ENCODE results near the gene C1QA. TPM values are rescaled to one million over a fixed set of nuclear protein-coding genes. Genes with fewer than 3 reads are reported as not detected.
A peak's percentile ranks its signal among the peaks of the same experiment; 100 is the strongest.

Gene C1QA
- total and polyA plus RNA-seq, 7 donors = 15.8 to 36.8 (median 29.9) TPM

DNA sequence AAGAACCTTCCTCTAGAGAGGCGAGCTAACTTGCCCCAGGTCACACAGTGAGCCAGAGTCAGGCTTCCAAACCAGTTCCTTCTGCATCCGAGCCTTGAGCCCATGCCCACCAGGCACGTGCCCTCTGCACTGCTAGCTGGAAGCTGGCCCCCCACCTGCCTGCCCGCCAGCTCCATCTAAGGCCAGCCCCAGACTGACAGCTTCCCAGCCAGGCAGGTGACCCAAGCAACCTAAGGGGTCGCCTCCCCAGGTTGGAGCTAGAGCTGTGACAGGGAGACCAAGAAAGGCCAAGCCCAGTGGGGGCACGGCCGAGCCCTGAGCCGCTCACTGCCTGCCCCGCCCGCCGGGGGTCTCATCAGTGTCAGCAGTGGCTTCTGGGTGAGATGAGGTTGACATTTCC is 19.9 kb upstream of the C1QA start:
- H3K4me1 ChIP-seq = no peaks in the 10 kb centered on the region
- H3K27ac ChIP-seq = no peak overlapping the region
- ATAC-seq (no peak), DNase-seq (peak in 1 of 2 donors; percentile 35)
- 42 to 54% (median 44%) methylated on average over 7 to 11 of the region's 11 CpGs for WGBS, 3 donors
- TF ChIP-seq, protein P1, sequence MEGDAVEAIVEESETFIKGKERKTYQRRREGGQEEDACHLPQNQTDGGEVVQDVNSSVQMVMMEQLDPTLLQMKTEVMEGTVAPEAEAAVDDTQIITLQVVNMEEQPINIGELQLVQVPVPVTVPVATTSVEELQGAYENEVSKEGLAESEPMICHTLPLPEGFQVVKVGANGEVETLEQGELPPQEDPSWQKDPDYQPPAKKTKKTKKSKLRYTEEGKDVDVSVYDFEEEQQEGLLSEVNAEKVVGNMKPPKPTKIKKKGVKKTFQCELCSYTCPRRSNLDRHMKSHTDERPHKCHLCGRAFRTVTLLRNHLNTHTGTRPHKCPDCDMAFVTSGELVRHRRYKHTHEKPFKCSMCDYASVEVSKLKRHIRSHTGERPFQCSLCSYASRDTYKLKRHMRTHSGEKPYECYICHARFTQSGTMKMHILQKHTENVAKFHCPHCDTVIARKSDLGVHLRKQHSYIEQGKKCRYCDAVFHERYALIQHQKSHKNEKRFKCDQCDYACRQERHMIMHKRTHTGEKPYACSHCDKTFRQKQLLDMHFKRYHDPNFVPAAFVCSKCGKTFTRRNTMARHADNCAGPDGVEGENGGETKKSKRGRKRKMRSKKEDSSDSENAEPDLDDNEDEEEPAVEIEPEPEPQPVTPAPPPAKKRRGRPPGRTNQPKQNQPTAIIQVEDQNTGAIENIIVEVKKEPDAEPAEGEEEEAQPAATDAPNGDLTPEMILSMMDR (IDR thresholded peaks at IDR 0.05) = no peak
- no peaks in the 10 kb centered on the region for H3K36me3 ChIP-seq (ENCODE audit: insufficient read depth in 1 of 2, low read depth in 1 of 2)
- H3K27me3 ChIP-seq (ENCODE audit: insufficient read depth in 3 of 3, low read length in 2 of 3) = peaks cover 3 to 68% (median 16%) of the 10 kb centered on the region in 3 donors
- H3K9me3 ChIP-seq = no peaks in the 10 kb centered on the region
- intact Hi-C loops (cut with DNase I) = no loop called here
- H3K4me3 ChIP-seq = no peak overlapping the region

DNA sequence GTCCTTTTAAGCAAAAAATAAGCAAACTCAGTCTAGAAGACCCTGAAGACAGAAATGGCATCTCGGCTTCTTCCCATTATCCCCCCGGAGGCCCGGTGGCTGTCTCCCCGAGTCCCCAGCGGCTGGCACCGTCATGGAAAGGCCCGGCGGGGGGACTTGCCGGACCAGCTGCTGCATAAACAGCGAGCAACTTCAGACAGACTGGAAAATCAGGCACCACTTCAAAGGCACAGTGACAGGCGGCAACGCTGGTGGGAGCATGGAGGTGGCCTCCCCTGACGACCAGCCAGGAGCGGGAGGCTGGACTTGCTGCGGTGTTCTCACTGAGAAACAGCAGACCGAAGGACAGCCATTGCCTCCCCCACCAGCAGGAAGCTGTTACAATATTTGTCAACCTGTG is 18.4 kb upstream of the C1QA start:
- Histone ChIP-seq H3K9me3 (no peaks in the 10 kb centered on the region), H3K4me1 (no peaks in the 10 kb centered on the region), H3K4me3 (no peak overlapping the region), H3K36me3 (ENCODE audit: insufficient read depth in 1 of 2, low read depth in 1 of 2) (no peaks in the 10 kb centered on the region), H3K27me3 (ENCODE audit: insufficient read depth in 3 of 3, low read length in 2 of 3) (peaks cover 3 to 82% (median 22%) of the 10 kb centered on the region in 3 donors), H3K27ac (no peak overlapping the region)
- WGBS, 3 donors = 17 to 24% (median 18%) methylated on average over 16 of the region's 16 CpGs
- TF ChIP-seq, protein P1 (IDR thresholded peaks at IDR 0.05) = no peak
- ATAC-seq (no peak), DNase-seq (peak in 1 of 2 donors; percentile 14)
- intact Hi-C loops (cut with DNase I) = no loop called here

DNA sequence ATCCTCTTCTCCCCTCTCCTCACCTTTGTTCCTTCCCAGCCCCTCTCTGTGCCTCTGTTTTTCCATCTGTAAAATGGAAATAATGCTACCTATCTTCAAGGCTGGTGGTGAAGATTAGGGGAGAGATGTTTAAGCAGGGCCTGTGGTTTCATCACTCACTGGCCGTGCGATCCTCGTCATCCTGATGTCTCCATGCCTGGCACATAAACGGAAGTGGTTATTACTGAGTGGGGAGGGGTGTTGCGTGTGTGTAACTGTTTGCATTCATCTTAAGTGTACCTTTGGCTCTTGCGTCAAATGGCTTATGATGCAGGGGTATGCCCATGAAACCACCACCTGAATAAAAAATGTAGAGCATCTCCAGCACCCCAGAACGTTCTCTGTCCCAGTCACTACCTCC is 17.2 kb upstream of the C1QA start:
- peaks cover 3 to 81% (median 25%) of the 10 kb centered on the region in 3 donors for H3K27me3 ChIP-seq (ENCODE audit: insufficient read depth in 3 of 3, low read length in 2 of 3)
- TF ChIP-seq, protein P1 (IDR thresholded peaks at IDR 0.05) = no peak
- no peak for ATAC-seq

DNA sequence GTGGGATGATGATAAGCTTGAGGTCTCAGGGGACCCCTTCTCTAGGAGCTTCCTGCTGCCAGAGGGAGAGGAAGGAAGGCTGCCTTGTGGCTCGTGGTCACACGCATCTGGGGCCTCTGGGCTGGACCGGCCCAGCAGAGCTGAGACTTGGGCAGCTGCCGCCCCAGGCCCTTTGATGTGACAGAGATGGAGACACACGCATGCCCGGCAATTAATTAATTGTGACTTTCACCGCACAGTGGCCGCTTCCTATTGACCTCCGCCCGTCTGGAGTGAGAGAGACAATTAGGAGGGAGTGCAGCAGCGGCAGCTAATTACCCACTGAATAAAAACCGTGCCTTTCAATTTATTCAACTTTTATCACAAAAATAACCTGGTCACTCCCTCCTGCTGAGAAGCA is 16.6 kb upstream of the C1QA start:
- TF ChIP-seq, protein P1 (IDR thresholded peaks at IDR 0.05) = no peak
- H3K4me3 ChIP-seq = no peak overlapping the region
- ATAC-seq = no peak
- peak in 1 of 2 donors; percentile 30 for DNase-seq
- no peaks in the 10 kb centered on the region for H3K9me3 ChIP-seq
- H3K27me3 ChIP-seq (ENCODE audit: insufficient read depth in 3 of 3, low read length in 2 of 3) = peaks cover 3 to 81% (median 25%) of the 10 kb centered on the region in 3 donors
- WGBS, 3 donors = 41 to 48% (median 45%) methylated on average over 12 of the region's 12 CpGs
- no peak overlapping the region for H3K27ac ChIP-seq
- no peaks in the 10 kb centered on the region for H3K36me3 ChIP-seq (ENCODE audit: insufficient read depth in 1 of 2, low read depth in 1 of 2)
- no peaks in the 10 kb centered on the region for H3K4me1 ChIP-seq
- intact Hi-C loops (cut with DNase I) = no loop called here

More for the DNA sequence above, 17.2 kb upstream of the C1QA start:
- no peaks in the 10 kb centered on the region for H3K4me1 ChIP-seq
- H3K27ac ChIP-seq = no peak overlapping the region
- 66 to 81% (median 67%) methylated on average over 7 of the region's 7 CpGs for WGBS, 3 donors
- no peaks in the 10 kb centered on the region for H3K36me3 ChIP-seq (ENCODE audit: insufficient read depth in 1 of 2, low read depth in 1 of 2)
- H3K4me3 ChIP-seq = no peak overlapping the region
- intact Hi-C loops (cut with DNase I) = no loop called here
- no peaks in the 10 kb centered on the region for H3K9me3 ChIP-seq
- DNase-seq = no peak

DNA sequence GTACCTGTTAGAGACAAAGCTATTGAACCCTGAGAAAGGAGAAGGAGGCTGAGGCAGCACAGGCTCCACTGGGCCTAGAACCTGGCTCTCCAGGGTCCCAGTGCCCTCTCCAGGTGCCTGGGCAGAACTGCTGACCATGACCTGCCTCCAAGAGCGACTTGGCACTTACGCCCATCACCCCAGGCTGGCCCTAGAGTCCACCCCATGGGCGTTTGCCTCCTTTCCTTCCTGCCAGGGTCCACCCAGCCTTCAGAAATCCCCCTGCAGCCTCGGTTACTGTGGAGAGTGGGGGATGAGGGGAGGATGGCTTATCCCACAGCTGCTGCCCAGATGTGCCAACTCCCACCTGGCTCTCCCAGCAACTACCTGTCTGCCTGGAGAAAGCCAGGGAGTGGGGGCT is 14.7 kb upstream of the C1QA start:
- WGBS, 3 donors = 35 to 44% (median 35%) methylated on average over 4 of the region's 4 CpGs
- intact Hi-C loops (cut with DNase I) = no loop called here
- no peak for ATAC-seq

More for the DNA sequence above, 14.7 kb upstream of the C1QA start:
- H3K4me1 ChIP-seq = no peaks in the 10 kb centered on the region
- no peaks in the 10 kb centered on the region for H3K9me3 ChIP-seq
- peaks cover 3 to 93% (median 32%) of the 10 kb centered on the region in 3 donors for H3K27me3 ChIP-seq (ENCODE audit: insufficient read depth in 3 of 3, low read length in 2 of 3)
- DNase-seq = peak in 1 of 2 donors; percentile 12
- H3K36me3 ChIP-seq (ENCODE audit: insufficient read depth in 1 of 2, low read depth in 1 of 2) = no peaks in the 10 kb centered on the region
- no peak overlapping the region for H3K27ac ChIP-seq
- TF ChIP-seq, protein P1 (IDR thresholded peaks at IDR 0.05) = no peak
- no peak overlapping the region for H3K4me3 ChIP-seq

All from psoas muscle (tissue), 8 donors.